Measurements from ENCODE around the gene TTLL9.

- TF ChIP-seq CTCF (conservative IDR thresholded peaks at IDR 0.05) (no peak), ZFX (IDR thresholded peaks at IDR 0.05) (no peak)
Observed at GRCh38 chr20:31857861-31858759, 12.3 kb upstream of the TTLL9 start.
